ENCODE measurements around the gene CPAMD8.

CPAMD8 gene

DNA sequence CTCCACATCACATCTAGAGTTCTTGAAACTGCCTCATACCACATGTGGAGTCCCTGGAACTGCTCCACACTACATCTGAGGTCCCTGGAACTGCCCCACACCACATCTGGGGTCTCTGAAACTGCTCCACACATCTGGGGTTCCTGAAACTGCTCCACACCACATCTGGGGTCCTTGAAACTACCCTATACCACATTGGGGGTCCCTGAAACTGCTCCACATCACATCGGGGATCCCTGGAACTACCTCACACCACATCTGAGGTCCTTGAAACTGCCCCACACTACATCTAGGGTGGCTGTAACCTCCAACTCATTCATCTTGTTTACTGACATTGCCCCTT is 104.0 kb downstream of the CPAMD8 start:
- TF ChIP-seq, protein P1, sequence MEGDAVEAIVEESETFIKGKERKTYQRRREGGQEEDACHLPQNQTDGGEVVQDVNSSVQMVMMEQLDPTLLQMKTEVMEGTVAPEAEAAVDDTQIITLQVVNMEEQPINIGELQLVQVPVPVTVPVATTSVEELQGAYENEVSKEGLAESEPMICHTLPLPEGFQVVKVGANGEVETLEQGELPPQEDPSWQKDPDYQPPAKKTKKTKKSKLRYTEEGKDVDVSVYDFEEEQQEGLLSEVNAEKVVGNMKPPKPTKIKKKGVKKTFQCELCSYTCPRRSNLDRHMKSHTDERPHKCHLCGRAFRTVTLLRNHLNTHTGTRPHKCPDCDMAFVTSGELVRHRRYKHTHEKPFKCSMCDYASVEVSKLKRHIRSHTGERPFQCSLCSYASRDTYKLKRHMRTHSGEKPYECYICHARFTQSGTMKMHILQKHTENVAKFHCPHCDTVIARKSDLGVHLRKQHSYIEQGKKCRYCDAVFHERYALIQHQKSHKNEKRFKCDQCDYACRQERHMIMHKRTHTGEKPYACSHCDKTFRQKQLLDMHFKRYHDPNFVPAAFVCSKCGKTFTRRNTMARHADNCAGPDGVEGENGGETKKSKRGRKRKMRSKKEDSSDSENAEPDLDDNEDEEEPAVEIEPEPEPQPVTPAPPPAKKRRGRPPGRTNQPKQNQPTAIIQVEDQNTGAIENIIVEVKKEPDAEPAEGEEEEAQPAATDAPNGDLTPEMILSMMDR (IDR thresholded peaks at IDR 0.05; ENCODE audit: low read depth, low read length, missing control alignments) = no peak
- H3K4me3 ChIP-seq (replicated peaks; ENCODE audit: low read depth, low read length) = no peak overlapping the region
- DNase-seq (ENCODE audit: extremely low read depth, low read depth) = no peak

DNA sequence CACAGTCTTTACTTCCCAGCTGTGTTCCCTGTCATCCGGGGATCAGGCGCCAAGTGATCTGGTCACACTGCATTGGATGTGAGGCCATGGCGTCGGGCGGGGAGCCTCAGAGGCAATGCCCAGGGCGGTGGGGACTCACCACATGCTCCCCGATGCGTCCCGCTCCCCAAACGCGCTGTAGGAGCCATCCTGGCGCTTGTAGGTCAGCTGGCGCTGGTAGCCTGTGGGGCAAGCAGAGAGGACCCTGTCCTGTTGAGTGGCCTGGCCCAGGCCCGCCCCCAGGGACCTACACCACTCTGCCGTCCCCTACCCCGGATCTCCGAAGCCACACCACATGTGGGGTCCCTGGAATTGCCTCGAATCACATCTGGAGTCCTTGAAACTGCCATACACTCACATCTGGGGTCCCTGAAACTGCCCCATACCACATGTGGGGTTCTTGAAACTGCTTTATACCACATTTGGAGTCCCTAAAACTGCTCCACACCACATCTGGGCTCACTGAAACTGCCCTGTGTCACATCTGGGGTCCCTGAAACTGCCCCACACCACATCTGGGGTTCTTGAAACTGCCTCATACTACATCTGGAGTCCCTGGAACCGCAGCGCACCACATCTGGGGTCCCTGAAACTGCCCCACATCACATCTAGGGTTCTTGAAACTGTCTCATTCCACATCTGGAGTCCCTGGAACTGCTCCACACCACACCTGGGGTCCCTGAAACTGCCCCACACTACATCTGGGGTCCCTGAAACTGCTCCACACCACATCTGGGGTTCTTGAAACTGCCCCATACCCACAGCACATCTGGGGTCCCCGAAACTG is 104.6 kb downstream of the CPAMD8 start:
- DNase-seq (ENCODE audit: extremely low read depth, low read depth) = no peak
- no peak overlapping the region for H3K4me3 ChIP-seq (replicated peaks; ENCODE audit: low read depth, low read length)
- TF ChIP-seq, protein P1 (IDR thresholded peaks at IDR 0.05; ENCODE audit: low read depth, low read length, missing control alignments) = no peak

DNA sequence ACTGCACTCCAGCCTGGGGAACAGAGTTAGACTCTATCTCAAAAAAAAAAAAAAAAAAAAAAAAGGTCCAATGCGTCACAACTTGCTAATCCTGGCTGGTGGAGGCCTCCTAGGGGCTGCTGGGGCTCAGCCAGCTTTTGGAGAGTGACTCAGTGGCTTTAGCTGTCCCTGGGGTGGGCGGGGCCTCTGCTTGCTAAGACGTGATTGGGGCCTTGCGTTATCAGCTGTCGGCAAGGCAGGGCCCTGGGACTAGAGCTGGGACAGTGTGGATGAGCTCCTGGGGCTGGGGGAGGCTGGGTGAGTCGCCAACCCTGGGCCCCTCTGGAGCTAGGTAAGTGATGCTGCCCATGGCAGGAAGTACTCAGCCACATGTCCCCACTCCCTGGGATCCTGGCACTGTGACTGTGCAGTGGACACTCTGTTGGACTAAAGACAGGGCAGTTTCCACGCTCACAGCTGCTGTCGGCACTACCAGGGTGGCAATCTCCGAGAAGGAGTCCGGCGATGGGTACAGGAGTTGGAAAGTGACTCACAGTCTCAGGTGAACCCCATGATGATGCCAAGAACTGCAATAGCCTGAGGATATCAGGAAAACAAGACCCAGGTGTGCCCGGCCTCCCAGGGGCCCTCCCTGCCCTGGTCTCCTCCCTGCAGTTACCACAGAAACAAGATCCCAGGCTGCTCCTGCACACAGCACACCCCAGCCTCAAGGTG is 105.6 kb downstream of the CPAMD8 start:
- TF ChIP-seq, protein P1 (IDR thresholded peaks at IDR 0.05; ENCODE audit: low read depth, low read length, missing control alignments) = no peak
- DNase-seq (ENCODE audit: extremely low read depth, low read depth) = no peak
- H3K4me3 ChIP-seq (replicated peaks; ENCODE audit: low read depth, low read length) = no peak overlapping the region

DNA sequence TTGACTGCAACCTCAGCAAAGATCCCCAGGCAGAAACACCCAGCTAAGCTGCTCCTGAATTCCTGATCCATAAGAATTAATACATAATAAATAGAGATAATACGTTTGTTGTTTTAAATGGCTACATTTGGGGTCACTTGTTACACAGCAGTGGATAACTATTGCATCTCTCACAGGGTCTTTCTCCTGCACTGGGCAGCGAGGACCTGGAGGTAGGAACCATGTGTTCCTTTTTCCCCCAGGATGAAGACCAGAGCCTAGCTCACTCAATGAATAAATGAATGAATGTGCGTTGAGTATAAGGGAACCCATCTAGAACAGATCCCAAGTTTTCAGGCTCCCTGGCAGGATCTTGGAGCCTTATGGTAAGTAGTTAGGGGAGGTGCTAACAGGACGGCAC is 107.1 kb downstream of the CPAMD8 start:
- no peak overlapping the region for H3K4me3 ChIP-seq (replicated peaks; ENCODE audit: low read depth, low read length)
- no peak for DNase-seq (ENCODE audit: extremely low read depth, low read depth)
- TF ChIP-seq, protein P1 (IDR thresholded peaks at IDR 0.05; ENCODE audit: low read depth, low read length, missing control alignments) = no peak

DNA sequence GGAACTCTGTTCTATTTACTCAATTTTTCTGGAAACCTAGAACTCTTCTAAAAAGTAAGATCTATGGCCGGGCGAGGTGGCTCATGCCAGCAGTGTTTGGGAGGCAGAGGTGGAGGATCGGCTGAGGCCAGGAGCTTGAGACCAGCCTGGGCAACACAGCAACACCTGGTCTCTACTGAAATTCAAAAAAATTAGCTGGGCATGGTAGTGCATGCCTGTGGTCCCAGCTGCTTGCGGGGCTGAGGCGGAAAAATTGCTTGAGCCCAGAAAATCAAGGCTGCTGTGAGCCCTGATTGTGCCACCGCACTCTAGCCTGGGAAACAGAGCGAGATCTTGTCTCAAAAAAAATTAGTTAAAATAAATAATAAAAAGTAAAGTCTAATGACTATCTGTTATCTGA is 109.2 kb downstream of the CPAMD8 start:
- no peak overlapping the region for H3K4me3 ChIP-seq (replicated peaks; ENCODE audit: low read depth, low read length)
- no peak for DNase-seq (ENCODE audit: extremely low read depth, low read depth)
- TF ChIP-seq, protein P1 (IDR thresholded peaks at IDR 0.05; ENCODE audit: low read depth, low read length, missing control alignments) = no peak

DNA sequence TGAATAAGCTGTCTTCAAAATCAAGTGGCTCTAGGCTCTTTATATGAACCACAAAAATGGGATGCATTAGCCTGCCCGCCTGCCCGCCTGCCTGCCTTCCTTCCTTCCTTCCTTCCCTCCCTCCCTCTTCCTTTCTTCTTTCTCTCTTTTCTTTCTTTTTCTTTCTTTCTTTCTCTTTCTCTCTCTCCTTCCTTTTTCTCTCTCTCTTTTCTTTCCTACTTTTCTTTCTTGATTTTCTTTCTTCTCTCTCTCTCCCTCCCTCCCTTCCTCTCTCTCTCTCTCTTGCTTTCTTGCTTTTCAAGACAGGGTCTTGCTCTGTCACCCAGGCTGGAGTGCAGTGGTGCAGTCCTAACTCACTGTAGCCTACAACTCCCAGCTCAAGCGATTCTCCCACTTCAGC is 110.9 kb downstream of the CPAMD8 start:
- DNase-seq (ENCODE audit: extremely low read depth, low read depth) = no peak
- TF ChIP-seq, protein P1 (IDR thresholded peaks at IDR 0.05; ENCODE audit: low read depth, low read length, missing control alignments) = no peak
- H3K4me3 ChIP-seq (replicated peaks; ENCODE audit: low read depth, low read length) = no peak overlapping the region
